ENCODE results near the gene PLAAT2.

Gene PLAAT2

DNA sequence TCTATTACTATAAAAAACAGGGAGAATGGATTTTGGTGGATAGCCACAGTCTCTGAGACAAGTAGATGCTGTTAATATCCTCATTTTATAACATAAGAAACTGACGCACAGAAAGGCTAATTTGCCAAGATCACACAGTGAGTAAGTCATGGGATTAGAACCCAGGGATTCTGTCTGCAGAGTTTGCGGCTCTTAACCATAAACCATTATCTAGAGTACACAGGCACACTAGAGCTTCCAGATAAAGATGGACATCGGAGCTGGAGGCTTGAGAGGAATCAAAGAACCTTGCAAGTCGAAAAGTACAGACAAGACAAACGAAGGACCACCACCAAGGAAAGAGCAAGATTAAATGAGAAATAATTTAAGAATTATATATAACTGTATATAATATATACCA lies 46.0 kb downstream of the PLAAT2 start:
- DNase-seq, result no peak

DNA sequence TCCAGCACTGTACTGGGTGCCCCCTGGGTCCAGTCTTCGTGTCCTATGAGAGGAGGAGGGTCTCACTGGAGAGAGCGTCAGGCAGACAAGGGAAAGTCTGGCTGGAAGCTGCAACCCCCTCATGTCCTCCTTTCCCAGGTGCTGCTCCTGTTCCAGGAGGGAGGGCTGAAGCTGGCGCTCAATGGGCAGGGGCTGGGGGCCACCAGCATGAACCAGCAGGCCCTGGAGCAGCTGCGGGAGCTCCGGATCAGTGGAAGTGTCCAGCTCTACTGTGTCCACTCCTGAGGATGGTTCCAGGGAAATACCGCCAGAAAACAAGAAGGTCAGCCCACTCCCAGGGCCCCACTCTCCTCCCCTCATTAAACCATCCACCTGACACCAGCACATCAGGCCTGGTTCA lies 47.1 kb downstream of the PLAAT2 start:
- DNase-seq, result no peak

DNA sequence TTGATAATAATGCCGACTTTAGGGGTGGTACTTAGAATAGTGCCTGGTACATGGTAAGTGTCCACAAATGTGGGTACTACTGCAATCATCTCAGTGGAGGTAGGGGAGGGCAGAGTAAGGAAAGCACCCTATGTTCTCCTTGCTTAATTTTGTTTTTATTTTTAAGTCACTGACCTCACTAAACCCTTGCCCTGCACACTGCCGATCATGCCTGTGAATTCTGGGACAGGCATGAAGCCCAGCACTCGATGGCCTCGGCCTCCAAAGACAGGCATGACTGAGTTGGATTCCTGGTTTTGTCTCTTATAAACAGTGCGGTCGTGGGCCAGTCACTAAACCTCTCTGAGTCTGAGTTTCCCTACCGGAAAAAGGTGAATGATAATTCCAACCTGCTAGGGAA lies 50.4 kb downstream of the PLAAT2 start:
- no peak for DNase-seq

GRCh38 chr11:63511048-63511748 lies 52.0 kb downstream of the PLAAT2 start:
- no peak for DNase-seq

- no peak for DNase-seq
These were observed 52.7 kb downstream of the PLAAT2 start for GRCh38 chr11:63510360-63511047.

- no peak for DNase-seq
These were observed 54.4 kb downstream of the PLAAT2 start for GRCh38 chr11:63508745-63509144.

GRCh38 chr11:63508009-63508408 lies 55.2 kb downstream of the PLAAT2 start:
- DNase-seq, result no peak

DNA sequence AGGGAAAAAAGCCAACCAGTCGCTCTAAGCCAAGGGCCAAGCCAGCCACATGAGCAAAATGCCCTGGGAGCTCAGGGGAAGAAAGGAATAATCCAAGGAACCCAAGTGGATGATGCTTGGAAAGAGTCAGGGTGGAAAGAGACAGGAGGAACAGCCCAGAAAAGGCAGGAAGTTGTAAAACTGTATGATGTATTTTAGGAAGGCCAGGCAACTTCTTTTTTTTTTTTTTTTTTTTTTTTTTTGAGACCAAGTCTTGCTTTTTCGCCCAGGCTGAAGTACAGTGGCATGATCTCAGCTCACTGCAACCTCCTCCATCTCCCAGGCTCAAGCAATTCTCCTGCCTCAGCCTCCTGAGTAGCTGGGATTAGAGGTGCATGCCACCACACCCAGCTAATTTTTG lies 55.7 kb downstream of the PLAAT2 start:
- DNase-seq, result no peak

DNA sequence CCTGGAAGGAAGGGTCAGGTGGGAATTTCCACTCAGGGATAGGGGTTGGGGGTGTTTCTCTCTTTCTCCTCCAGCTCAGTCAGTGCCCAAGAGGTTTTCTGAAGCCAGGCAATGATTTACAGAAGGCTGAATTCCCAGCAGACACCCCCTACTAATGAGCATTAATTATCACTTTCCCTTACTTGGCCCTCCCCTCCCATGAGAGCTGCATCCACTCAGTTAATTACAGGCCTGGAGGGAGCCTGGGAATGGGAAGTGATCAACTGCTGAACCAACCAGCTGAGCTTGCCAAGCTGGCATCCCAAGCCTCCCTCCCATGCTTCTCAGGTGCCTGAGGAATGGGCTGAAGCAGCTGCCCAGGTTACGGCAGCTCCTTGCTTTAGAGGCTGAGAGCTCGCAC lies 56.3 kb downstream of the PLAAT2 start:
- DNase-seq, result no peak

DNA sequence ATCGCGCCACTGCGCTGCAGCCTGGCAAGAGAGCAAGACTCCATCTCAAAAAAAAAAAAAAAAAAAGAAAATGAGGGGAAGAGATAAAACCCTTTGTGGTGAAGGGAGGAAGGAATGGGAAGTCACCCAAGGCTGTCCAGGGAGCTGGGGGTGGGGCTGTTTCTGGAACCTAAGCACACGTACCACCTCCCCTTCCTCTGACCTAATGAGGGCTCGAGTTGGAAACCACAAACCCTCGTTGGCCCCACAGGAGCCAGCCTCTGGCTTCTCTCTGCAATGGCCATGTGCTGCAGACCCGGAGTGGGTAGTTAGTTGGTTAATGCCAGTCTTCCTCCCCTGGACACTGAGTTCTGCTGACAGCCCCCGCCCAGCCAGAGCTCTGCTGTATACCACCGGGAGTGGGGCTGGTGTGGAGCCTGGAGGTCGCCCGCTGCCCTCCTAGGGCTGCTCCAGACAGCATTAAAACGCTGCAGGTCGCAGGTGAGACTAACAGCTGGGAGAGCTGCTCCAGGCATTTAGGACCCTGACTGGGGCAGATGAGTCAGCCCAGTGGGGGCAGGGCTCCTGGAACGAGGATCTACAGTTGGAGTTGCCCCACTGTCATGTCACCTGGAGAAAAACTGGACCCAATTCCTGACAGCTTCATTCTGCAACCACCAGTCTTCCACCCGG lies 57.2 kb downstream of the PLAAT2 start, which contains the start of gene LGALS12:
TSS of gene LGALS12 (plus strand) at position 228 of the 672 bp plus-strand sequence. CDS start at position 603, 375 bp downstream.
- no peak for DNase-seq

- DNase-seq, result no peak
These were observed 58.1 kb downstream of the PLAAT2 start for GRCh38 chr11:63504933-63505586.

- DNase-seq, result no peak
These were observed 59.1 kb downstream of the PLAAT2 start for GRCh38 chr11:63504054-63504453.

GRCh38 chr11:63503492-63503891 lies 59.7 kb downstream of the PLAAT2 start:
- DNase-seq, result no peak
